ENCODE results near the gene TARP.

Gene TARP

DNA sequence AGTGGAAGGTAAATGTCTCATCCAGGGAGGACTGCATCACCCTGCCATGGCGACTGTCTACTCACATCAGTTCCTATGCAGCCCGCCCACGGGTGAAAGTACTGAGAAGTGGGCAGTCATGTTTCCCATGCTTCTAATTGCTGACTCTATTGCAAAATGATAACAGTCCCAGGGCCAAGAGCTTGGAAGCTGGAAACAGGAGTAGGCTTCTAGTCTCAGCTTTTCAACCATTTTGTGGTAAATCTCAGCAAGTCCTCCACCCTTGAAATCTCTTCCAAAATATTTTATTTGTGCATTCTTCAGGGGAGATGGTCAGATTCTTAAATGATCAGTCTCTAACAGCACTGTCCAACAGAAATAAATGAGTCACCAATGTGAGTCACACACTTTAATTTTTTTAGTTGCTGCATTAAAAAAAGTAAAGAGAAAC lies 48.1 kb upstream of the TARP start:
- no peak overlapping the region for H3K9ac ChIP-seq (ENCODE audit: low read depth in 1 of 2, low read length in 2 of 2)
- DNase-seq (ENCODE audit: low spot score): no peak
- 69% methylated on average over 3 of the region's 3 CpGs for WGBS
- no peak overlapping the region for H3K4me3 ChIP-seq (ENCODE audit: low read depth in 1 of 3, low read length in 3 of 3)
- H3K27me3 ChIP-seq (ENCODE audit: control insufficient read depth in 4 of 4, insufficient read depth in 4 of 4, low read length in 3 of 4): peaks cover 0 to 4% (median 0%) of the 10 kb centered on the region in 4 donors
- TF ChIP-seq EGR1 (IDR thresholded peaks at IDR 0.05; ENCODE audit: low read depth in 2 of 2) (no peak), RAD21 (IDR thresholded peaks at IDR 0.05) (no peak), YY1 (IDR thresholded peaks at IDR 0.05) (no peak), SP1 (IDR thresholded peaks at IDR 0.05) (no peak), RXRA (IDR thresholded peaks at IDR 0.05) (no peak), HNF4A (conservative IDR thresholded peaks at IDR 0.05) (no peak), JUND (IDR thresholded peaks at IDR 0.05) (no peak)
- TF ChIP-seq, protein P1, sequence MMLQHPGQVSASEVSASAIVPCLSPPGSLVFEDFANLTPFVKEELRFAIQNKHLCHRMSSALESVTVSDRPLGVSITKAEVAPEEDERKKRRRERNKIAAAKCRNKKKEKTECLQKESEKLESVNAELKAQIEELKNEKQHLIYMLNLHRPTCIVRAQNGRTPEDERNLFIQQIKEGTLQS (IDR thresholded peaks at IDR 0.05): no peak
- no peak overlapping the region for H3K27ac ChIP-seq (ENCODE audit: low read depth in 1 of 2, low read length in 2 of 2)
- peaks cover 0 to 5% (median 0%) of the 10 kb centered on the region in 4 donors for H3K9me3 ChIP-seq (ENCODE audit: control insufficient read depth in 4 of 4, low read length in 3 of 4)
- H3K36me3 ChIP-seq (ENCODE audit: control insufficient read depth in 4 of 4, insufficient read depth in 3 of 4, low read depth in 1 of 4, low read length in 3 of 4): no peaks in the 10 kb centered on the region
- H3K4me1 ChIP-seq (ENCODE audit: control insufficient read depth in 4 of 4, insufficient read depth in 4 of 4, low read length in 3 of 4): no peaks in the 10 kb centered on the region

DNA sequence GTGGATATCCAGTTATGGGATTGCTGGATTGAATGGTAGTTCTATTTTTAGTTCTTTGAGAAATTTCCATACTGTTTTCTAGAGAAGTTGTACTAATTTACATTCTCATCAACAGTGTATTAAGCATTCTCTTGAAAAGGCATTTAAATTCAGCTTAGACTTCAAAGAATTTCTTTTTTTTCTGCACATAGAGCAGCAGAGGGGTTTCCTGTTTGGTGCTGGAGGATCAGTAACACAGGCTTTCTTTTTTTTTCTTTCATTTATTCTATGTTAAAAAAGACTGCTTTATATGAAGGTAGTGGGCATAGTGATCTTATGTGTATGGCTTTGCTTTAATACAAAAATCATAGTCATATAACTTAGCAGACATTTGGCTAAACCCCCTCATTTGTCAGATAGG lies 47.6 kb upstream of the TARP start:
- H3K36me3 ChIP-seq (ENCODE audit: control insufficient read depth in 4 of 4, insufficient read depth in 3 of 4, low read depth in 1 of 4, low read length in 3 of 4): no peaks in the 10 kb centered on the region
- H3K27ac ChIP-seq (ENCODE audit: low read depth in 1 of 2, low read length in 2 of 2): no peak overlapping the region
- H3K4me1 ChIP-seq (ENCODE audit: control insufficient read depth in 4 of 4, insufficient read depth in 4 of 4, low read length in 3 of 4): no peaks in the 10 kb centered on the region
- H3K27me3 ChIP-seq (ENCODE audit: control insufficient read depth in 4 of 4, insufficient read depth in 4 of 4, low read length in 3 of 4): peaks cover 0 to 4% (median 0%) of the 10 kb centered on the region in 4 donors
- DNase-seq (ENCODE audit: low spot score): no peak
- TF ChIP-seq, protein P2, sequence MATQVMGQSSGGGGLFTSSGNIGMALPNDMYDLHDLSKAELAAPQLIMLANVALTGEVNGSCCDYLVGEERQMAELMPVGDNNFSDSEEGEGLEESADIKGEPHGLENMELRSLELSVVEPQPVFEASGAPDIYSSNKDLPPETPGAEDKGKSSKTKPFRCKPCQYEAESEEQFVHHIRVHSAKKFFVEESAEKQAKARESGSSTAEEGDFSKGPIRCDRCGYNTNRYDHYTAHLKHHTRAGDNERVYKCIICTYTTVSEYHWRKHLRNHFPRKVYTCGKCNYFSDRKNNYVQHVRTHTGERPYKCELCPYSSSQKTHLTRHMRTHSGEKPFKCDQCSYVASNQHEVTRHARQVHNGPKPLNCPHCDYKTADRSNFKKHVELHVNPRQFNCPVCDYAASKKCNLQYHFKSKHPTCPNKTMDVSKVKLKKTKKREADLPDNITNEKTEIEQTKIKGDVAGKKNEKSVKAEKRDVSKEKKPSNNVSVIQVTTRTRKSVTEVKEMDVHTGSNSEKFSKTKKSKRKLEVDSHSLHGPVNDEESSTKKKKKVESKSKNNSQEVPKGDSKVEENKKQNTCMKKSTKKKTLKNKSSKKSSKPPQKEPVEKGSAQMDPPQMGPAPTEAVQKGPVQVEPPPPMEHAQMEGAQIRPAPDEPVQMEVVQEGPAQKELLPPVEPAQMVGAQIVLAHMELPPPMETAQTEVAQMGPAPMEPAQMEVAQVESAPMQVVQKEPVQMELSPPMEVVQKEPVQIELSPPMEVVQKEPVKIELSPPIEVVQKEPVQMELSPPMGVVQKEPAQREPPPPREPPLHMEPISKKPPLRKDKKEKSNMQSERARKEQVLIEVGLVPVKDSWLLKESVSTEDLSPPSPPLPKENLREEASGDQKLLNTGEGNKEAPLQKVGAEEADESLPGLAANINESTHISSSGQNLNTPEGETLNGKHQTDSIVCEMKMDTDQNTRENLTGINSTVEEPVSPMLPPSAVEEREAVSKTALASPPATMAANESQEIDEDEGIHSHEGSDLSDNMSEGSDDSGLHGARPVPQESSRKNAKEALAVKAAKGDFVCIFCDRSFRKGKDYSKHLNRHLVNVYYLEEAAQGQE (IDR thresholded peaks at IDR 0.05): no peak
- TF ChIP-seq TAF1 (conservative IDR thresholded peaks at IDR 0.05) (no peak), HNF4G (IDR thresholded peaks at IDR 0.05) (no peak), RAD21 (IDR thresholded peaks at IDR 0.05) (no peak), FOXA1 (IDR thresholded peaks at IDR 0.05) (no peak), RXRA (IDR thresholded peaks at IDR 0.05) (no peak), YY1 (IDR thresholded peaks at IDR 0.05) (no peak), HNF4A (conservative IDR thresholded peaks at IDR 0.05) (no peak), EGR1 (IDR thresholded peaks at IDR 0.05; ENCODE audit: low read depth in 2 of 2) (no peak), FOXA2 (IDR thresholded peaks at IDR 0.05) (no peak), SP1 (IDR thresholded peaks at IDR 0.05) (no peak), JUND (IDR thresholded peaks at IDR 0.05) (no peak), NR2F2 (IDR thresholded peaks at IDR 0.05) (no peak), GABPA (IDR thresholded peaks at IDR 0.05 in 1 of 2, conservative IDR thresholded peaks at IDR 0.05 in 1 of 2) (no peak)
- TF ChIP-seq, protein P1 (IDR thresholded peaks at IDR 0.05): no peak
- TF ChIP-seq, protein P3, sequence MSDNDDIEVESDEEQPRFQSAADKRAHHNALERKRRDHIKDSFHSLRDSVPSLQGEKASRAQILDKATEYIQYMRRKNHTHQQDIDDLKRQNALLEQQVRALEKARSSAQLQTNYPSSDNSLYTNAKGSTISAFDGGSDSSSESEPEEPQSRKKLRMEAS (IDR thresholded peaks at IDR 0.05): no peak
- TF ChIP-seq, protein P4, sequence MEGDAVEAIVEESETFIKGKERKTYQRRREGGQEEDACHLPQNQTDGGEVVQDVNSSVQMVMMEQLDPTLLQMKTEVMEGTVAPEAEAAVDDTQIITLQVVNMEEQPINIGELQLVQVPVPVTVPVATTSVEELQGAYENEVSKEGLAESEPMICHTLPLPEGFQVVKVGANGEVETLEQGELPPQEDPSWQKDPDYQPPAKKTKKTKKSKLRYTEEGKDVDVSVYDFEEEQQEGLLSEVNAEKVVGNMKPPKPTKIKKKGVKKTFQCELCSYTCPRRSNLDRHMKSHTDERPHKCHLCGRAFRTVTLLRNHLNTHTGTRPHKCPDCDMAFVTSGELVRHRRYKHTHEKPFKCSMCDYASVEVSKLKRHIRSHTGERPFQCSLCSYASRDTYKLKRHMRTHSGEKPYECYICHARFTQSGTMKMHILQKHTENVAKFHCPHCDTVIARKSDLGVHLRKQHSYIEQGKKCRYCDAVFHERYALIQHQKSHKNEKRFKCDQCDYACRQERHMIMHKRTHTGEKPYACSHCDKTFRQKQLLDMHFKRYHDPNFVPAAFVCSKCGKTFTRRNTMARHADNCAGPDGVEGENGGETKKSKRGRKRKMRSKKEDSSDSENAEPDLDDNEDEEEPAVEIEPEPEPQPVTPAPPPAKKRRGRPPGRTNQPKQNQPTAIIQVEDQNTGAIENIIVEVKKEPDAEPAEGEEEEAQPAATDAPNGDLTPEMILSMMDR (IDR thresholded peaks at IDR 0.05; ENCODE audit: low read depth, low read length, missing input control): no peak
- TF ChIP-seq, protein P5, sequence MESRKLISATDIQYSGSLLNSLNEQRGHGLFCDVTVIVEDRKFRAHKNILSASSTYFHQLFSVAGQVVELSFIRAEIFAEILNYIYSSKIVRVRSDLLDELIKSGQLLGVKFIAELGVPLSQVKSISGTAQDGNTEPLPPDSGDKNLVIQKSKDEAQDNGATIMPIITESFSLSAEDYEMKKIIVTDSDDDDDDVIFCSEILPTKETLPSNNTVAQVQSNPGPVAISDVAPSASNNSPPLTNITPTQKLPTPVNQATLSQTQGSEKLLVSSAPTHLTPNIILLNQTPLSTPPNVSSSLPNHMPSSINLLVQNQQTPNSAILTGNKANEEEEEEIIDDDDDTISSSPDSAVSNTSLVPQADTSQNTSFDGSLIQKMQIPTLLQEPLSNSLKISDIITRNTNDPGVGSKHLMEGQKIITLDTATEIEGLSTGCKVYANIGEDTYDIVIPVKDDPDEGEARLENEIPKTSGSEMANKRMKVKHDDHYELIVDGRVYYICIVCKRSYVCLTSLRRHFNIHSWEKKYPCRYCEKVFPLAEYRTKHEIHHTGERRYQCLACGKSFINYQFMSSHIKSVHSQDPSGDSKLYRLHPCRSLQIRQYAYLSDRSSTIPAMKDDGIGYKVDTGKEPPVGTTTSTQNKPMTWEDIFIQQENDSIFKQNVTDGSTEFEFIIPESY (IDR thresholded peaks at IDR 0.05): no peak
- H3K9me3 ChIP-seq (ENCODE audit: control insufficient read depth in 4 of 4, low read length in 3 of 4): peaks cover 0 to 5% (median 0%) of the 10 kb centered on the region in 4 donors
- H3K4me3 ChIP-seq (ENCODE audit: low read depth in 1 of 3, low read length in 3 of 3): no peak overlapping the region
- no peak overlapping the region for H3K9ac ChIP-seq (ENCODE audit: low read depth in 1 of 2, low read length in 2 of 2)
